SH-SY5Y (cell line): ENCODE results near the gene APOL1.

Source experiments
- GATA2 ChIP-seq: IDR thresholded peaks from 2 replicates; pipeline ENCODE4 v1.6.1; 2011; ENCODE audit warnings: mild to moderate bottlenecking, low read depth, low read length
- GATA3 ChIP-seq: IDR thresholded peaks from 2 replicates; pipeline ENCODE4 v1.6.1; 2011; ENCODE audit warnings: low read depth, mild to moderate bottlenecking, low read length, moderate library complexity

DNA sequence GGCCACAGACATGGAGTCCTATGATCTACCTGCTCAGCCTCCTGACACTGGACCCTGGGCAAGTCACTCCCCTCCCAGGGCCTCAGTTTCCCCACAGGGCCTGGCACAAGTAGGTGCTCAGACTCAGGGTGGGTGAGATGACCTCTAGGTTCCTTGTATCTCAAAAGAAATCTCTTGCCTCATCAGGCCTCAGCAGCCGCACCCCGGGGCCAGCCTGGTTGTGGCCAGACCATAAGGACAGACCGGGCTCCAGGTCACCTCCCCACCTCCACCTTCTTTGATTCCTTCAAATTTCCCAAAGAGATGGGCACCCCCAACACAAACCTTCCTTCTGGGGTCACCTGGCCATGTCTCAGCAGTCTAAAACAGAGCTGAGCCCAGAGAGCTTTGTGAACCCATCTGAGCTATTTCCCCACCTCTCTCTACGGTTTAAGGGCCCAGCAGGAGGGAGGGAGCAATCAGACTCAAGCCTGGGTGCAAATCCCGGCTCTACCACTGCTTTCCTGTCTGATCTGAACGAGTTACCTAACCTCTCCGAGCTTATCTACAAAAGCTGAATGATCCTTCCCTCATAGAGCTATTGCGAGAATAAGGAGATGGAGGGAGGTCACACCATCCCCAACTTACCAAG is 48.8 kb upstream of the APOL1 start:
- TF ChIP-seq GATA2, result no peak
- TF ChIP-seq GATA3, result no peak
